IPS-15b (cell line): Measurements from ENCODE around the gene MLX.

ENCODE experiments used
- H3K27me3 ChIP-seq: one replicate; pipeline ENCODE4 v1.6.1; 2013; ENCODE audit warnings: low read length; ENCODE audit not compliant: control insufficient read depth, insufficient read depth
- H3K36me3 ChIP-seq: one replicate; pipeline ENCODE4 v1.6.1; 2013; ENCODE audit warnings: low read length; ENCODE audit not compliant: control insufficient read depth, insufficient read depth
- H3K4me1 ChIP-seq: one replicate; pipeline ENCODE4 v1.6.1; 2013; ENCODE audit warnings: mild to moderate bottlenecking, low read length; ENCODE audit not compliant: control insufficient read depth, insufficient read depth
- H3K4me3 ChIP-seq: one replicate; pipeline ENCODE4 v1.5.1; 2013; ENCODE audit warnings: low read depth, low read length
- H3K9ac ChIP-seq: one replicate; pipeline ENCODE4 v1.6.1; 2013; ENCODE audit warnings: low read depth, mild to moderate bottlenecking, low read length
- H3K9me3 ChIP-seq: one replicate; pipeline ENCODE4 v1.6.1; 2013; ENCODE audit warnings: mild to moderate bottlenecking, low read length; ENCODE audit not compliant: control insufficient read depth, insufficient read depth

The MLX gene

DNA sequence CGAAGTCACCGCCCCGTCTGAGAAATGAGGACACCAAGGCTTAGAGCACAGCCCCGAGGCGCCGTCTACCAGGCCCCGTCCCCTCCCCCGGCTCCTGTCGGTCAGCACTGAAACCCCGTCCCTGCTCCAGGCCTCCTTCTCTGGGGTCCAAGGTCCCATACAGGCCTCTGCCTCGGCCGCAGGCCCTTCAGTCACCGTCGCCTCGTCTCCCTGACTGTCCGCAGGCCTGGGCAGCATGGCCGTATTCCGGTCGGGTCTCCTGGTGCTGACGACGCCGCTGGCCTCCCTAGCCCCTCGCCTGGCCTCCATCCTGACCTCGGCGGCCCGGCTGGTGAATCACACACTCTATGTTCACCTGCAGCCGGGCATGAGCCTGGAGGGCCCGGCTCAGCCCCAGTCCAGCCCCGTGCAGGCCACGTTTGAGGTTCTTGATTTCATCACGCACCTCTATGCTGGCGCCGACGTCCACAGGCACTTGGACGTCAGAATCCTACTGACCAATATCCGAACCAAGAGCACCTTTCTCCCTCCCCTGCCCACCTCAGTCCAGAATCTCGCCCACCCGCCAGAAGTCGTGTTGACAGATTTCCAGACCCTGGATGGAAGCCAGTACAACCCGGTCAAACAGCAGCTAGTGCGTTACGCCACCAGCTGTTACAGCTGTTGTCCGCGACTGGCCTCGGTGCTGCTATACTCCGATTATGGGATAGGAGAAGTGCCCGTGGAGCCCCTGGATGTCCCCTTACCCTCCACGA is 4.3 kb upstream of the MLX start:
- Histone ChIP-seq H3K9me3 (no peaks in the 10 kb centered on the region), H3K4me3 (peak overlapping the region; percentile 89), H3K4me1 (peaks cover 10% of the 10 kb centered on the region), H3K36me3 (peaks cover 20% of the 10 kb centered on the region), H3K9ac (peak overlapping the region; percentile 93), H3K27me3 (no peaks in the 10 kb centered on the region)

DNA sequence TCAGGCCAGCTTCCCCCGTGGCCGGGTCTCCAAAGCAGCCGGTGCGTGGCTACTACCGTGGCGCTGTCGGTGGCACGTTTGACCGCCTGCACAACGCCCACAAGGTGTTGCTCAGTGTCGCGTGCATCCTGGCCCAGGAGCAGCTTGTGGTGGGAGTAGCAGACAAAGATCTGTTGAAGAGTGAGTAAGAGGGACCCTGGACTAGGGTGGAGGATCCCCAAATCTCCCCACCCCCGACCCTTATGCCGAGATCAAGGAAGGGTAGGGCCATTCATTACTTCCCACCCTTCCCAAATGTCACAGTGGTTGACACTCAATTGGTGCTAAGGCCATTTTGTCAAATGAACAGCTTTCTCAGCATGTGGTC is 3.8 kb upstream of the MLX start:
- peak overlapping the region; percentile 89 for H3K4me3 ChIP-seq
- H3K9me3 ChIP-seq, result no peaks in the 10 kb centered on the region
- H3K27me3 ChIP-seq, result no peaks in the 10 kb centered on the region
- H3K4me1 ChIP-seq, result peaks cover 10% of the 10 kb centered on the region
- peaks cover 20% of the 10 kb centered on the region for H3K36me3 ChIP-seq
- peak overlapping the region; percentile 93 for H3K9ac ChIP-seq

DNA sequence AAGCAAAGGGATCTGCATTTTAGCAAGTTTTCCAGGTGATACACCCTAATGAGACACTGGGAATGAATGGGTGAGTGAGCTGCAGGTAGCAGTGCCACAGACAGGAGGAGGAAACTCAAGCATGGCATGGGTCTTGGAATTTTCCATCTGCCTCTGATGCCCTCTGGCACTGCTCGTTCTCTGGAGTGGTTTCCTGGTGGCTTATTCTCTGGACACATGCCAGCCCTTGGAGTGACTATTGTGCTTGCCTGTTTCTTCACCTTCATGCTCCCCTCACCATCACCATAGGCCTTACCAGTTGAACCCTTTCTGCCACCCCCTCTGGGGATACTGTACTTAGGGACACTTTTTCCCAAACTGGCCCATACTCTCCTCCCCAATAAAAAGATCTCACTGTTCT is 3.4 kb upstream of the MLX start:
- peak overlapping the region; percentile 24 for H3K9ac ChIP-seq

DNA sequence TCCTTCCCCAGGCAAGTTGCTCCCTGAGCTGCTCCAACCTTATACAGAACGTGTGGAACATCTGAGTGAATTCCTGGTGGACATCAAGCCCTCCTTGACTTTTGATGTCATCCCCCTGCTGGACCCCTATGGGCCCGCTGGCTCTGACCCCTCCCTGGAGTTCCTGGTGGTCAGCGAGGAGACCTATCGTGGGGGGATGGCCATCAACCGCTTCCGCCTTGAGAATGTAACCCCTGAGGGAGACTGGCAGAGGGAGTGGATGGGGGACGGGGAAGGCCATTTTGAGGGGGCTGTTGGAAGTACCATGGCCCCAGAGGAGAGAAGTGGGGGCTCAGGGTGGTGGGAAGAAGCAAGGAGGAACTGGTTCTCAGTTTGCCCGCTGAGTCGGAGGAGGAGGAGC is 3.0 kb upstream of the MLX start:
- H3K36me3 ChIP-seq, result peaks cover 26% of the 10 kb centered on the region
- no peaks in the 10 kb centered on the region for H3K9me3 ChIP-seq
- no peak overlapping the region for H3K9ac ChIP-seq
- H3K4me3 ChIP-seq, result peak overlapping the region; percentile 37
- H3K27me3 ChIP-seq, result no peaks in the 10 kb centered on the region
- peaks cover 10% of the 10 kb centered on the region for H3K4me1 ChIP-seq

More for the DNA sequence above, 3.4 kb upstream of the MLX start:
- peaks cover 10% of the 10 kb centered on the region for H3K4me1 ChIP-seq
- H3K9me3 ChIP-seq, result no peaks in the 10 kb centered on the region
- H3K4me3 ChIP-seq, result peak overlapping the region; percentile 37
- no peaks in the 10 kb centered on the region for H3K27me3 ChIP-seq
- peaks cover 22% of the 10 kb centered on the region for H3K36me3 ChIP-seq

DNA sequence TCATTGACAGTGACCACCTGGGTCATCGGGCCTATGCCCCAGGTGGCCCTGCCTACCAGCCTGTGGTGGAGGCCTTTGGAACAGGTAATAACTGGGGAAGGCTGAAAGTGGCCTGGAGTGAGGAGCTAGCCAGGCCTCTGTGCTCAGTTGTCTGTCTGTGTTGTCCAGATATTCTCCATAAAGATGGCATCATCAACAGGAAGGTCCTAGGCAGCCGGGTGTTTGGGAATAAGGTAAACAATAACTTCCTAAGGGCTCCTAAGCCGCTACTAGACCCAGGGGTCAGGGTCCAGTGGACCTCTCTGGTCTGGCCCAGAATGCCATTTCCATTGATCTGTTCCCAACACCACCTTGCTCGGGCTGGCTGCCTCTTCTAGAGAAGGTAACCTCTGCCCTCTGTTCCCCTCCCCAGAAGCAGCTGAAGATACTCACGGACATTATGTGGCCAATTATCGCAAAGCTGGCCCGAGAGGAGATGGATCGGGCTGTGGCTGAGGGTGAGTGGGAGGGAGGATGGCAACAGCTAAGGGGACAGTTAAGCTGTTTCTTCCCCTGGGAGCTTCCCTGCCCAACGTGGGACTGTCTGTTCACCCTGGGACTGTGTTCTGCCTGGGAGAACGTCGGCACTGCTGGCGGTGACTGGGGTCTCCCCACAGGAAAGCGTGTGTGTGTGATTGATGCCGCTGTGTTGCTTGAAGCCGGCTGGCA is 1.9 kb upstream of the MLX start:
- Histone ChIP-seq H3K4me3 (no peak overlapping the region), H3K4me1 (peaks cover 10% of the 10 kb centered on the region), H3K36me3 (peaks cover 36% of the 10 kb centered on the region), H3K9me3 (no peaks in the 10 kb centered on the region), H3K9ac (no peak overlapping the region), H3K27me3 (no peaks in the 10 kb centered on the region)

- Histone ChIP-seq H3K9ac (no peak overlapping the region), H3K36me3 (peaks cover 40% of the 10 kb centered on the region), H3K27me3 (no peaks in the 10 kb centered on the region), H3K4me3 (no peak overlapping the region), H3K4me1 (peaks cover 10% of the 10 kb centered on the region), H3K9me3 (no peaks in the 10 kb centered on the region)
These were observed 1.2 kb upstream of the MLX start for GRCh38 chr17:42565523-42566214.

- peak overlapping the region; percentile 86 for H3K4me3 ChIP-seq
- no peaks in the 10 kb centered on the region for H3K9me3 ChIP-seq
- peaks cover 42% of the 10 kb centered on the region for H3K36me3 ChIP-seq
- H3K9ac ChIP-seq, result peak overlapping the region; percentile 3
- H3K27me3 ChIP-seq, result no peaks in the 10 kb centered on the region
- H3K4me1 ChIP-seq, result peaks cover 10% of the 10 kb centered on the region
These were observed 551 bp upstream of the MLX start for GRCh38 chr17:42566215-42566882.

GRCh38 chr17:42568341-42569111 is 1.6 kb downstream of the MLX start:
- peaks cover 4% of the 10 kb centered on the region for H3K4me1 ChIP-seq
- H3K4me3 ChIP-seq, result no peak overlapping the region
- H3K9ac ChIP-seq, result no peak overlapping the region
- H3K36me3 ChIP-seq, result peaks cover 57% of the 10 kb centered on the region
- no peaks in the 10 kb centered on the region for H3K9me3 ChIP-seq
- no peaks in the 10 kb centered on the region for H3K27me3 ChIP-seq

DNA sequence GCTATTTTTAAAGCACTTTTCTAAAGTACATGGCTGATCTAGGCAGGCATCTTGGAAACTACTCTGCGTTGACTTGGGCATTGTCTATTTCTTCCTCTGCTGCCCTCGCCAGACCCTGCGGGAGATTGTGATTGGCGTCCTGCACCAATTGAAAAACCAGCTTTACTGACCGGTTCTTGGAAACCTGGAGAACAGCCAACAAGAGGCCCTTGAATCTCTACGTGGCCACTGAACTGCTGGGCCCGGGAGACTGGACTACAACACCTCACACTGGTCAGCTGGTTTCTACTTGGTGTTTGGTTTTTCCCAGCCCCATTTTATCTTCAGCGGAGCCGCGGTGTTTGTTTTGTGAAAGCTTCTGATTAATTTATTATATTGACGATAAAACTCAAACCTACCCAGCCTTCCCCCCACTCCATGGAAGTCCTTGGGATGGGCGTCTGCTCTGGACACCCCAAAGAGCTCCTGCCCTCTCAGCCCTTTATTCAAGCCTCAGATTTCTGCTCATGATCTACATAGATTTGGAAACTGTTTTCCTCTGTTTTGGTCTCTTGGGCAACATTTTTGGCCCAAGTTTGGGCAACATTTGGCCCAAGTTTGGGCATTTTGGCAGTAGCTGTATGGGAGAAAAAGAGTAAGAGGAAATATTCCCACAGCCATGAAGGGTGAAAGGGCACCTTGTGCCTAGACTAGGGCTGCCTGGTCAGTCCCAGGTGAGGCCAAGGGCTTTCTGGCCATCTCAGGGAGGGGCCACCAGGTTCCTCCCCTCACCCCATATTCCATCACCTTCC is 4.7 kb downstream of the MLX start:
- Histone ChIP-seq H3K4me1 (no peaks in the 10 kb centered on the region), H3K27me3 (no peaks in the 10 kb centered on the region), H3K9ac (no peak overlapping the region), H3K9me3 (no peaks in the 10 kb centered on the region), H3K4me3 (no peak overlapping the region), H3K36me3 (peaks cover 51% of the 10 kb centered on the region)

DNA sequence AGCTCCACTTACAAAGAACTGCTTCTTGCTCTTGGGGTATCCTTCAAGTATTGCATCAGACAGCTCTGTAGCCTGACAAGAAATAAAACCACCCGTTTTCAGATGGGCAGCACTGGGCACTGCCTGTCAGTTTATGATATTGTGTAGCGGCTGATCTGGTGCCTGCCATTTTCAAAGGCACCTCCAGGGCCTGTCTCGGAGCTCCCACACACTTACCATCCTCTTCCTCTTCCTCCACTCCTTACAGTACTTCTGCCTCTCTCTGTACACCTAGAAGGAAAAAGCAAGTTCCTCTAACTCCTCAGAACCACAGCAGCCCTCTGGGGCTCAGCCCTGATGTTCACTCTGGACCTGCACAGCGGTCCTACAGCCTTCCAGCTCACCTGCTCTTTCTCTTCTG is 6.2 kb downstream of the MLX start:
- peaks cover 53% of the 10 kb centered on the region for H3K36me3 ChIP-seq
- no peaks in the 10 kb centered on the region for H3K4me1 ChIP-seq
- H3K4me3 ChIP-seq, result no peak overlapping the region
- no peaks in the 10 kb centered on the region for H3K27me3 ChIP-seq
- H3K9me3 ChIP-seq, result no peaks in the 10 kb centered on the region
- H3K9ac ChIP-seq, result no peak overlapping the region
